ENCODE measurements around the gene VWA2.
"Not testable (repeated sequence)": the region's sequence is repeated elsewhere in the genome, so short reads cannot be mapped to it uniquely, and the experiment has no call there.

VWA2 gene

DNA sequence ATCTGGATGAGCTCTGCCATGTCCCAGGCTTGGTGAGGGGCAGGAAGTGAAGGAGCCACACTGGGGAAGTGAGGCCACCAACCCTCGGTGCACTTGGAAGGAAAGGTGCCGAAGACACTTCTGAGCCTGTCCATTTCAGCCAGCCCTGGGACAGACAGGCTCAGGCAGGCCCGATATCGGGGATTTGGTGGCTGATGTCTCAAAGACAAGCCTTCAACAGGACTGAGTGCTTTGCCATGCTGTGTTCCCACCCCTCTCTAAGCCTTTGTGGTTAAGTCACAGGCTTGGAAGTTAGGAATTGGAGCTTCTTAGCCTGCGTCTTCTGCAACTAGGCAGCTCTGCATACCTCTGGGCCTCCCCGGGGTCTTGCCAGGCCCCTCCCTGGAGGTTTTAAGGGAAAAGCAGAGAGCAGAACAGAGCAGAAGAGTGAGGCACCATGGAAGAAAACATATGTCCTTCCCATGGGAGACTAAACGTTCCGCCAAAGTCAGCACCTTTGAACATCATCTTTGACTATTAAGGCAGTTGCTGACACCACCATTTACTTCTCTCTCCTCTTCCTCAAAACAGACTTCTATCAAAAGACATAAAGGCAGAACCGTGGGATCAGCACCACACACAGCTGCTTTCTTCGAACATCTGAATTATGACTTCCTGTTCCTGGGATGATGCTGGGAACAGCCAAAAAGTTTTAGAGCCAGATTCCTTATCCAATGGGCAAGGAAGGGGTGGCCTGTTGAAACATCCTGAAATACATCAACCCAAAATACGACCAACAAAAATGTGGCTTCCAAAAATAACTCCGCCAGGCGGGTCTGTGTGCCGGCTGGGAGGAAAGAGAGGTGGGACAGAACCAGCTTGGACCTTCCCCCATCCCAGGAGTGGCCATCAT lies 93.5 kb downstream of the VWA2 start:
- peak overlapping the region; percentile 44 for H2AFZ ChIP-seq (ENCODE audit: low read length)
- no peaks in the 10 kb centered on the region for H4K20me1 ChIP-seq (ENCODE audit: insufficient read depth, low read length, poor library complexity, severe bottlenecking)
- no peak overlapping the region for H3K4me2 ChIP-seq (ENCODE audit: low read depth, low read length, poor library complexity, severe bottlenecking)
- H3K9ac ChIP-seq (ENCODE audit: low read depth, low read length, poor library complexity, severe bottlenecking): no peak overlapping the region
- no peaks in the 10 kb centered on the region for H3K79me2 ChIP-seq (ENCODE audit: insufficient read depth, low read length)
- H3K9me3 ChIP-seq (ENCODE audit: insufficient read depth, low read depth, low read length): no peaks in the 10 kb centered on the region
- H3K36me3 ChIP-seq (ENCODE audit: insufficient read depth, low read length): no peaks in the 10 kb centered on the region
- no peak overlapping the region for H3K4me3 ChIP-seq (ENCODE audit: low read length, poor library complexity, severe bottlenecking)
- H3K4me1 ChIP-seq (ENCODE audit: insufficient read depth, low read length, poor library complexity, severe bottlenecking): peaks cover 67% of the 10 kb centered on the region
- no peaks in the 10 kb centered on the region for H3K27me3 ChIP-seq (ENCODE audit: insufficient read depth, low read length, poor library complexity, severe bottlenecking)
- H3F3A ChIP-seq (ENCODE audit: low read depth): no peaks in the 10 kb centered on the region
- H3K9me2 ChIP-seq (replicated peaks; ENCODE audit: low read depth, low read length): no peaks in the 10 kb centered on the region
- TF ChIP-seq CTCF (conservative IDR thresholded peaks at IDR 0.05; ENCODE audit: low read length): no peak
- no peak for TF ChIP-seq EZH2phosphoT487 (IDR thresholded peaks at IDR 0.05; ENCODE audit: borderline replicate concordance)

- H3K4me3 ChIP-seq (ENCODE audit: low read length, poor library complexity, severe bottlenecking); H3K9me2 ChIP-seq (replicated peaks; ENCODE audit: low read depth, low read length); H3F3A ChIP-seq (ENCODE audit: low read depth); H3K9me3 ChIP-seq (ENCODE audit: insufficient read depth, low read depth, low read length); H3K79me2 ChIP-seq (ENCODE audit: insufficient read depth, low read length); H3K27me3 ChIP-seq (ENCODE audit: insufficient read depth, low read length, poor library complexity, severe bottlenecking); H3K36me3 ChIP-seq (ENCODE audit: insufficient read depth, low read length); H4K20me1 ChIP-seq (ENCODE audit: insufficient read depth, low read length, poor library complexity, severe bottlenecking); H3K9ac ChIP-seq (ENCODE audit: low read depth, low read length, poor library complexity, severe bottlenecking); H3K4me2 ChIP-seq (ENCODE audit: low read depth, low read length, poor library complexity, severe bottlenecking): not testable (repeated sequence)
- H3K4me1 ChIP-seq (ENCODE audit: insufficient read depth, low read length, poor library complexity, severe bottlenecking): peaks cover 68% of the 10 kb centered on the region
- peak overlapping the region; percentile 44 for H2AFZ ChIP-seq (ENCODE audit: low read length)
Observed at GRCh38 chr10:114333441-114333840, 94.4 kb downstream of the VWA2 start.

DNA sequence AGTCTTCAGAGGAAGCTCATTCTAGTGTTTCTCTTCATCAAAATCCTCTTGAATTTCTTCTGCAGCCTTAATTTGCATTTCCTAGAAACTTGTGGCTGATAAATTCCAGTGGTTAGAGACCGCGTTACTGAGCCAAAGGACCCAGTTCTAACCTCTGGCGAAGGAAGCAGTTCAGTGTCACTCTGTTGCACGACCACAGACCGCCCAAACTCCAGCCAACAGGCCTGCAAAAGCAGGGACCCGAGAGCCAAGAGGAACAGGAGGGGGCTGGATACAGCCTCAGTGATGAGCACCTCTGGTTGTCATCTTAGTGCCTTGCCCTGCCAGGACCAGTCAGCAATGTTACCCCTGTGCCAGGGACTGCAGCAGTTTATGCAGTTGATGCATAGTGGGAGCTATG lies 95.2 kb downstream of the VWA2 start:
- no peak overlapping the region for H3K9ac ChIP-seq (ENCODE audit: low read depth, low read length, poor library complexity, severe bottlenecking)
- no peaks in the 10 kb centered on the region for H3F3A ChIP-seq (ENCODE audit: low read depth)
- no peaks in the 10 kb centered on the region for H3K9me3 ChIP-seq (ENCODE audit: insufficient read depth, low read depth, low read length)
- no peaks in the 10 kb centered on the region for H3K36me3 ChIP-seq (ENCODE audit: insufficient read depth, low read length)
- H3K4me3 ChIP-seq (ENCODE audit: low read length, poor library complexity, severe bottlenecking): no peak overlapping the region
- H3K27me3 ChIP-seq (ENCODE audit: insufficient read depth, low read length, poor library complexity, severe bottlenecking): no peaks in the 10 kb centered on the region
- peaks cover 68% of the 10 kb centered on the region for H3K4me1 ChIP-seq (ENCODE audit: insufficient read depth, low read length, poor library complexity, severe bottlenecking)
- H3K4me2 ChIP-seq (ENCODE audit: low read depth, low read length, poor library complexity, severe bottlenecking): peak overlapping the region; percentile 9
- H3K79me2 ChIP-seq (ENCODE audit: insufficient read depth, low read length): no peaks in the 10 kb centered on the region
- H3K9me2 ChIP-seq (replicated peaks; ENCODE audit: low read depth, low read length): no peaks in the 10 kb centered on the region
- no peak for TF ChIP-seq CTCF (conservative IDR thresholded peaks at IDR 0.05; ENCODE audit: low read length)
- H2AFZ ChIP-seq (ENCODE audit: low read length): no peak overlapping the region
- no peaks in the 10 kb centered on the region for H4K20me1 ChIP-seq (ENCODE audit: insufficient read depth, low read length, poor library complexity, severe bottlenecking)

GRCh38 chr10:114335614-114336013 lies 96.6 kb downstream of the VWA2 start:
- H3K79me2 ChIP-seq (ENCODE audit: insufficient read depth, low read length): no peaks in the 10 kb centered on the region
- peaks cover 59% of the 10 kb centered on the region for H3K4me1 ChIP-seq (ENCODE audit: insufficient read depth, low read length, poor library complexity, severe bottlenecking)
- no peaks in the 10 kb centered on the region for H3K27me3 ChIP-seq (ENCODE audit: insufficient read depth, low read length, poor library complexity, severe bottlenecking)
- H3K36me3 ChIP-seq (ENCODE audit: insufficient read depth, low read length): no peaks in the 10 kb centered on the region
- no peaks in the 10 kb centered on the region for H3K9me3 ChIP-seq (ENCODE audit: insufficient read depth, low read depth, low read length)
- peak overlapping the region; percentile 69 for H3K4me2 ChIP-seq (ENCODE audit: low read depth, low read length, poor library complexity, severe bottlenecking)
- peak overlapping the region; percentile 32 for H3K4me3 ChIP-seq (ENCODE audit: low read length, poor library complexity, severe bottlenecking)
- H3F3A ChIP-seq (ENCODE audit: low read depth): no peaks in the 10 kb centered on the region
- no peak for TF ChIP-seq EZH2phosphoT487 (IDR thresholded peaks at IDR 0.05; ENCODE audit: borderline replicate concordance)
- no peak for TF ChIP-seq CTCF (conservative IDR thresholded peaks at IDR 0.05; ENCODE audit: low read length)
- H4K20me1 ChIP-seq (ENCODE audit: insufficient read depth, low read length, poor library complexity, severe bottlenecking): no peaks in the 10 kb centered on the region
- peak overlapping the region; percentile 47; the same call in 1 of the 2 replicates for H2AFZ ChIP-seq (ENCODE audit: low read length)
- H3K9ac ChIP-seq (ENCODE audit: low read depth, low read length, poor library complexity, severe bottlenecking): peak overlapping the region; percentile 37
- no peaks in the 10 kb centered on the region for H3K9me2 ChIP-seq (replicated peaks; ENCODE audit: low read depth, low read length)
